ENCODE data around the gene LRRC71. TPM values are rescaled to one million over a fixed set of nuclear protein-coding genes. Genes with fewer than 3 reads are reported as not detected.

LRRC71 gene
- not detected in 2 replicates for total RNA-seq

DNA sequence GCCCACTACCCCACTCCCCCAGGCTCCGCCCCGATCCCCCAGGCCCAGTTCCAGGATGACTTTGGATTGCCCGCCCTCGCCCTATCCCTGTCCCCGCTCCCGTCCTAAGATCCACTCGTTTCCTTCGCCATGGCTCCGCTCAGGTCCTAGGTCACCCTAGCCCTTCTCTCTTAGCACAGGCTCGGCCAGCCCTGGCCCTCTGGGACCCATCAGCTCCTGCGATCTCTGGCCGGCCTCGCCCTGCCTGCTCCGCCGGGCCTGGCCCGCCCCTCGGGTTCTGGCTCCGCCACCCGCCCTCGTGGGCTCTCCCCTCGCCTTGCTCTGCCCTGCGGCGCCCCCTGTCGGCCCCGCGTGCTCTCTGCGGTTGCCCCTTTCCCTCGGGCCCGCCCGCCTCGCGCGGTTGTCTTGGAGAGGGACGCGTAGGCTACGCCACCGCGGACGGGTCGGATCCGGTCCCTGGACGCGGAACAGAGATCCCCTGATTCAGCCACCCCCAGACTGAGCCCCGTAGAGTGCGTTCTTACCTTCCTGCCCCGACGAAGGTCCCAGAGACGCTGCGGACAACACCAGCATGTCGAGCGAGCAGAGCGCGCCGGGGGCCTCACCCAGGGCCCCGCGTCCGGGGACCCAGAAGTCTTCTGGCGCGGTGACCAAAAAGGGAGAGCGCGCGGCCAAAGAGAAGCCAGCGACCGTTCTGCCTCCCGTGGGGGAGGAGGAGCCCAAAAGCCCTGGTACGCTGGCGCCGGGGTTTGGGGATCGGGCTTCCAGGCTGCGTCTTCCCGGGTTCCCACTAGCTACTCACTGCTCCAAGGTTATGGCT, at the start of gene LRRC71:
Gene LRRC71 (plus strand): TSS at position 400 of the 820 bp plus-strand sequence. CDS start 172 bp downstream, at position 572.
- intact Hi-C loops (cut with micrococcal nuclease) = loop anchor here (1.0 kb wide), 1 partner anchor 28 kb away; no protein-coding TSS in a partner anchor

DNA sequence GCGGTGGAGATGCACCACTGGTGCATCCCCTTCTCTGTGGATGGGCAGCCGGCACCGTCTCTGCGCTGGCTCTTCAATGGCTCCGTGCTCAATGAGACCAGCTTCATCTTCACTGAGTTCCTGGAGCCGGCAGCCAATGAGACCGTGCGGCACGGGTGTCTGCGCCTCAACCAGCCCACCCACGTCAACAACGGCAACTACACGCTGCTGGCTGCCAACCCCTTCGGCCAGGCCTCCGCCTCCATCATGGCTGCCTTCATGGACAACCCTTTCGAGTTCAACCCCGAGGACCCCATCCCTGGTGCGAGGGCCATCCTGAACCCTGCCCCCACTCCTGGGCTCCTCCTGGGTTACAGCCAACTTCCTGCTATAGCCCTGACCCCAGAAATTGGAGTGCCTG, 46.8 kb upstream of the LRRC71 start:
- intact Hi-C loops (cut with micrococcal nuclease) = no loop called here

DNA sequence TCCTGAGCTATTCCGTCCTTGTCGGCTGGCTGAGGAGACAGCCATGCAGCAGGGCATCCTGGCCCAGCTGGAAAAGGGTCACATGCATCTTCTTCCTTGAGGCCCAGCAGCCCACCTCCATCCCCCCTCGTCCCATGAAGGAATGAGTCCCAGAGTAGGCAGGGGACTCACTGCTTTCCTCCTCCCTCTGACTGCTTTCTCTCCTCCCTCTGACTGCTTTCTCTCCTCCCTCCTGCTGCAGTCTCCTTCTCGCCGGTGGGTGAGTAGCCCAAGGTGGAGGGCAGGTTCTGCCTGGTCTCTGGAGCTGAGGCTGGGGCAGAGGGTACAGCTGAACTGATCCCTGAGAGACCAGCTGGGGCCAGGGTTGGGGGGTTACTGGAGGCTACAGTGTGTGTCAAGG, 46.3 kb upstream of the LRRC71 start:
- intact Hi-C loops (cut with micrococcal nuclease) = no loop called here

DNA sequence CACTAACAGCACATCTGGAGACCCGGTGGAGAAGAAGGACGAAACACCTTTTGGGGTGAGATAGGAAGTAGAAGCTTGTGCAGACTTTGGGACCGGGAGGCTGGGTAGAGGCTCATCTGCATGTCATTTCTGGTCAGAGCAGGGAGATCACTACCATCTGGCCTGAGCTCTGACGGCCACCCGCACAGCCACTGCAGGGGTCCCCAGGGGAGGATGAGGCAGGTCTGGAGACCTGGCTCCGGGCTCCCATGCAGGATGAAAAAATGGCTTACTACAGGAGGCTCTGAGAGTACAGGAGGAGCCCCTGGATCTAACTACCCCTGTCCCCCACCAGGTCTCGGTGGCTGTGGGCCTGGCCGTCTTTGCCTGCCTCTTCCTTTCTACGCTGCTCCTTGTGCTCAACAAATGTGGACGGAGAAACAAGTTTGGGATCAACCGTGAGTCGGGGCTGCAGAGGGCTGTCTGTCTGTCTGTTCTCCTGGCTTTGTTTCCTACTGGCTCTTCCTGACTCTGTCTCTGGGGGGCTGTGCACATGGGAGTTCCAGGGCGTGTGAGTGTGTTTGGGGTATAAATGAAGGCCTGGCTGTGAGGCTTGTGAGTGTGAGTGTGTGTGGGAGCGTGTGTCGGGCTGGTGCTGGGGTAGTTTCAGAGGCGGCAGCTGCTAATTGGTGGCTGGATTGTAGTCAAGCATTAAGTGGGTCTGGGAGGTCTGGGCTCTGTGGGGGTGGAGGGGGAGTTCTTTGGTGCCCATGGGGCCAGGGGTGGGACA, 45.7 kb upstream of the LRRC71 start:
- intact Hi-C loops (cut with micrococcal nuclease) = no loop called here

DNA sequence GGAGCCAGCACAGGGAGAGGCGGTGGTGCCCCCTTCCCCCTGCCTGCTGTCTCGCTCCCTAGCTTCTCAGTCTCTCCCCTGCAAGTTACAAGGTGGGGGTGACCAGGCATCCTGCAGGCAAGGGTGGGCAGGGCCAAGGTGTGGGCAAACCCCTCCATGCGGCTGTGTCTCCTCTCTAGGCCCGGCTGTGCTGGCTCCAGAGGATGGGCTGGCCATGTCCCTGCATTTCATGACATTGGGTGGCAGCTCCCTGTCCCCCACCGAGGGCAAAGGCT, 45.2 kb upstream of the LRRC71 start:
- intact Hi-C loops (cut with micrococcal nuclease) = no loop called here

DNA sequence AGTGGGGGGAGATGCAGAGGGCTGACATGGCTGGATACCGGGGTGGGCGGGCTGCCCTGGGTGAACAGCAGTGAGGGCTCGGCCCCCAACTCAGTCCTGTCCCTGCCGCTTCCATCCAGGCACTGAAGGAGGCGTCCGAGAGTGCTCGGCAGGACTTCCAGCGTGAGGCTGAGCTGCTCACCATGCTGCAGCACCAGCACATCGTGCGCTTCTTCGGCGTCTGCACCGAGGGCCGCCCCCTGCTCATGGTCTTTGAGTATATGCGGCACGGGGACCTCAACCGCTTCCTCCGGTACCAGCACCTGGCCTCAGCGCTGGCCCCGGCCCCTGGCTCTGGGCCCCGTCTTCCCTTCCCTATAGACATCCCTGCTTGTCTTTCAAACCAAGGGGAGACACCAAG, 44.2 kb upstream of the LRRC71 start:
- intact Hi-C loops (cut with micrococcal nuclease) = no loop called here

DNA sequence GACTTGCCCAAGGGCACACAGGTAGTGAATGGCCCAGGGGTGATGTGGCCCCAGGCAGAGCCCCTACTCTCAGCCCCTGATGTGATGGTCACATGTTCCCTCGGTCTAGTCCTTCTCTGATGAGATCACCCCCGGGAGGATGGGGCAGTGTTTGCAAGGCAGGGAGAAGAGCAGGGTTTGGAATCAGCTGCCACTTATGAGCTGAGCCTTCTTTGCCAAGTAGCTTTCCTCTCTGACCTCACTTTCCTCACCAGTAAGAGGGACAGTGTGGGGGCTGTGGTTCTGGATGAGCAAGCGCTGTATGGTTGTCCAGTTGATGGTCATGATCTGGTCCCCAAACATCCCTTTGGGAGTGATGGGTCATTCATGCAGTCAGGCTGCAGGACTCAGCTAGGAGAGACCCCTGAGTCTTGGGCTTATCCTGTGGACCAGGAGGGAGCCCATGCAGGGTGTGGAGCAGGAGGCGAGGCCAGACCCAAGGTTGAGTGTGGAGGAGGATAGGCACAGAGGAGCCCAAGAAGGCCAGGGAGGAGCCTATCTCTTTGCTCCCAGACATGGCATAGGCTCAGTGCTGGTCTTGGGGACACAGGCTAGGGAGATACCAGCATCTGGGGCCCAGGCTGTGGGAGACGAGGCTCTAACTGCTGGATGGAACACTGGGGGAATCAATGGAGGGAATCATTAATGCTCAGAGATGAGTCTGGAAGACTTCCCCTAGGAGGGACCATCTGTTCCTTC, 42.8 kb upstream of the LRRC71 start:
- intact Hi-C loops (cut with micrococcal nuclease) = no loop called here

GRCh38 chr1:156879876-156880275, 40.6 kb upstream of the LRRC71 start:
- intact Hi-C loops (cut with micrococcal nuclease) = no loop called here

DNA sequence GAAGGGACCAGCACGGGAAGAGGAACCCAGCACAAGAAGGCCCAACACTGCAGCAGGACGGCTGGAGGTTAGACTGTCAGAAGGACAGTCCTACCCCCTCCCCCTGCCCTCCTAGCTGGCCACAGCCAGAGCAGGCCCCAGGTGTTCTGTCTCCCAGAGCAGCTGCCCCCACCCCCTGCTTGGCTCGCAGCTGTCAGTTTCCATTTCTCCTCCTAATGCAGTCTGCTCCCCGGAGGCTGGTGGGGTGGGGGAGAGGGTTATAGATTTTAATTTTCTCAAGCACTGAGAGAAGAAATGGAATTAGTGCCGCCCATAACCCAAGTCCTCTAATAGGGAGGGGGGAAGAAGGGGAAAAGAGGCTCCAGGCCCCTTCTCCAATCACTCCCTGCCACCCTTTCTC, 40.0 kb upstream of the LRRC71 start:
- intact Hi-C loops (cut with micrococcal nuclease) = no loop called here

GRCh38 chr1:156881101-156881500, 39.3 kb upstream of the LRRC71 start:
- intact Hi-C loops (cut with micrococcal nuclease) = no loop called here

GRCh38 chr1:156881663-156882062, 38.8 kb upstream of the LRRC71 start:
- intact Hi-C loops (cut with micrococcal nuclease) = no loop called here

GRCh38 chr1:156882543-156882942, 37.9 kb upstream of the LRRC71 start:
- intact Hi-C loops (cut with micrococcal nuclease) = no loop called here

GRCh38 chr1:156883919-156884318, 36.5 kb upstream of the LRRC71 start:
- intact Hi-C loops (cut with micrococcal nuclease) = no loop called here

DNA sequence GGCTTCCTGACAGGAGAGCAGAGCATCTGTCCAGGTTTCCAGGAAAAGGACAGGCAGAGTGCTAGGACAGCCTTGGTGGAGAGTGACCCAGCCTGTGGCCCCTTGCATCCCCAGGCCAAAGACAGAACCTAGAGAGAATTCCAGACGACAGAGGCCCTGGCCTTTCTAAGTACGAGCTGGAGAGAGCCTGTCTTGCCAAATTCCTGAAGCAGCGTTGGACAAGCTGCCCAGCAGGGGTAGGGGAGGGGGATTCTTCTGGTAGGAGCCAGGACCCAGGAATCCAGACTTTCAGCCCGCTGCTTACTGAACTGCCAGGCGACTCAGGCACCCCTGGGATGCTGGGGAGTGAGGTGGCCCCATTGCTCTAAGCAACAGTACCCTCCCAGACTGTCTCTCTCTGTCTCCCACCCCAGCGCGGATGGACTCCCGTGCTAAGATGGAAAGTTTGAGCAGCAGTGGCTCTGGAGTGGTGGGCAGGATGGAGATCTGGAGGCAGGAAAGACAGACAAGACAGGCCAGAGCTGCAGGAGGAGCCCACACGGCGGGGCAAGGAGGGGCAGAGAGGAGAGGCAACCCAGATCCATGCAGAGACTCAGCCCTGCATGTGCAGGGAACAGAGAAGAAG, 35.8 kb upstream of the LRRC71 start:
- intact Hi-C loops (cut with micrococcal nuclease) = no loop called here

- intact Hi-C loops (cut with micrococcal nuclease) = no loop called here
These were observed 35.1 kb upstream of the LRRC71 start for GRCh38 chr1:156885314-156885713.

DNA sequence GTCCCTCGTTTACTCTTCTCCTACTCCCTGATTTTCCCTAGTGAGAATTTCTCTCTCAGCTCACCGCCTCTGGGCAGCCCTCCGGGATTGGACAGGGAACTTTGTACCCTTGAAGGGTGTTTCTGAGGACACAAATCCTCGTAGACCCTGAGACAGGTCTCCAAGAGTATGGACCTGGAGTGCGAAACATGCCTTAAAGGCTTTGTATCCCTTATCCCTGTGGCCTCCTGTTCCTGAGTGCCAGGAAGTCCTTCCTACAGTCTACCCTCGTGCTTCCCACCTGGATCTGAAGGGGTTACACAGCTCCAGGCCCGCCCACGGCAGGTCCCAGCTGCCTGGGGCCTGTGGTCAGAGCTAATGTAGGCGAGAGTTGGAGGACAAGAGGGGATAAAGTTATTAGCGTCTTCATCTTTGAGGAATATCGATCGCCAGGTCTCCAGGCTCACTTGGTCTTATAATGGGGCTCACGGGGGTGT, 34.5 kb upstream of the LRRC71 start:
- intact Hi-C loops (cut with micrococcal nuclease) = no loop called here

DNA sequence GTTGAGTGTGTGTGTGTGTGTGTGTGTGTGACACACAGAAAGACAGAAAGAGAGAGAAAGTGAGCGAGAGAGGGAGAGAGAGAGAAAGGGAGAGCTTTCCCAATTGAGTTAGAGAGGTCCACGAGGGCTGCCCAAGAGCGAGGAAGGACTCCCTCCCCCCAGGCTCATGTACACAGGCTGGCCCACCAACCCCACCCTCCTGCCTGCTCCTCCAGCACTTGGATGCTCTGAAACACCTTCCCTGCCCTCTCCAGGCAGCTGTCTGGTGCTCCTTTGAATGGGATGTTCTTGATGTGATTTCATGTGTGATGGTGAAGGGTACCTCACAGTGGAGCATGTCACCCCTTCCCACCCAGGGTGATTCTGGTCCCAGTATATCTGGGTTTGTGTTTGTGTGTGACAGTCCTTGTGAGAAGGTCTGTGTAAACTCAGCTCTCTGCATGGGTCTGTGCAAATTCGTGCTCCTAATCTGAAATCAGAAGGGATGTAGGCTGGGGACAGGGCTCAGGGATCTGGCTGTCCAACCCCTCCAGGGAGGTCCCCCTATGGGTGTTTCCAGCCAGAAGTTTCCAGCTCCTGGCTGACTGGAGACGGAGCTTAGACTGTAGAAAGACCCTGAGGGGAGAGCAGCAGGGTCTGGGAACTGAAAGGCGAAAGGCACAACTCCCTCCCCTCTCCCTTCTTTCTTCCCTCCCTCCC, 33.7 kb upstream of the LRRC71 start:
- intact Hi-C loops (cut with micrococcal nuclease) = no loop called here

GRCh38 chr1:156887317-156887716, 33.1 kb upstream of the LRRC71 start:
- intact Hi-C loops (cut with micrococcal nuclease) = no loop called here

DNA sequence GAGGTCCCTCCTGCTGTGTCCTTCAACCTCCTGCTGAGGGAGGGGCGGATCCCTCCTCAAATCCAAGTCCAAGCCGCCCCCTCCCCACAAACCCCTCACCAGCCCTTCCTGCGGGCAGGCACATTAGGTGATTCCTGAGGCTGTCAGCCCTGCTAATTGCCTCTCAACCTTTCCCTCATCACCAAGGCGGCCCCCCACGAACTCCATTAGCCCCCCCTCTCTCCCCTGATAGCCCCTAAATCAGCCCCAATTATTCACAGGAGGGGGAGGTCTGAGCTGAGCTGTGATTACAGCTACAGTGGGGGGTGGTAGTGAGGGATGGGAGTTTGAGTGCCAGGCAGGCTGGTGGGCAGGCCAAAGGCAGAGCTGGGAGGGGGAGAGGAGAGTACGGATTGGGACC, 32.7 kb upstream of the LRRC71 start:
- intact Hi-C loops (cut with micrococcal nuclease) = no loop called here

DNA sequence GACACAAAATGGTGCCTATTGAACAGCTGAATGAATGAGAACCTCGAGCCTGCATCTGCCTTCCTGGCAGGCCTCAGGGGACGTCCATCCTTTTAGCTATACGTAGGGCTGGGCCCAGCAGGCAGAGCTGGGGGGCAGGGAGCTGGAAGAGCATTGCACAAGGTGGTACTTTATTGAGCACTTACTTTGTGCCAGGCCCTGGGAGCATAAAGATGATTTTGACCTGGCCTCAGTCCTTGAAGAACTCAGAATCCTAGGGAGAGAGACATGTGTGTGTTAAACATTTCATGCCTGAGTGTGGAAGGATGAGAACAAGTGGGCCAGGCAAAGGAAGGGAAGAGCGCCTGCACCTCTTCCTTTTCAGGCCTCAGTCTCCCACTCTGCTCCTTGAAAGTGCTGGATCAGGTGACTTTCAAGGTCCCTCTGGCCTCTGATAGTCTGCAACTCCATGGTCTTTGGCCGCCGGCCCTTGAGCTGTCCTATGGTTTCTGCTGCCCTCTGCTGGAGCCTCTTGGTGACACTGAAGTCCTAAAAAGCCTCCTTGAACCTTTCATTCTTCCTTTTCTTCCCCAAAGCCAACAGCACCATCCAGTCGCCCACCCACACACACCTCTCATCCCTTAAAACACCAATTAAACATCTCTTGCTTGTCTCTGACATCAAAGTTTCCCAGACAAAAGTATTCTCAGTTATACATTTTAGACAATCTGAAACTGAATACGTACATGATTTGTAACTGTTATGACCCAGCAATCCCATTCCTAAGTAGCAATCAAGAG, 30.4 kb upstream of the LRRC71 start:
- intact Hi-C loops (cut with micrococcal nuclease) = loop anchor here (1.0 to 10.0 kb wide), 6 partner anchors 51 to 205 kb away; no protein-coding TSS in a partner anchor

All from T-helper 2 cell treated with Interferon-gamma antibody and Interleukin-4, amounts not matched to agents 100 ng/mL and 5 ng/mL, for 36 hours (primary cell).